Mucosa of gallbladder (tissue), 1 donor: ENCODE results near the gene DTWD2. TPM values are rescaled to one million over a fixed set of nuclear protein-coding genes. Genes with fewer than 3 reads are reported as not detected.
"Not testable (repeated sequence)": the region's sequence is repeated elsewhere in the genome, so short reads cannot be mapped to it uniquely, and the experiment has no call there.

Experiments
- DNase-seq: peaks from one replicate; pipeline ENCODE4 v3.0.0-alpha.2; 2020; ENCODE audit warnings: low spot score
- total RNA-seq: library from RNA; stranded (reverse); gene quantifications from one replicate; pipeline ENCODE4 v1.2.1, GENCODE V29; 2021
- donor health status: DM: no; HTN: no; CAD: no.

The DTWD2 gene
- total RNA-seq, result 9.5 TPM

GRCh38 chr5:118987988-118988865 lies at the start of gene DTWD2:
Gene DTWD2, minus strand, starts transcription at chr5:118988547. Its CDS starts 36 bp downstream, at chr5:118988511.
- peak; percentile 94 for DNase-seq

DNA sequence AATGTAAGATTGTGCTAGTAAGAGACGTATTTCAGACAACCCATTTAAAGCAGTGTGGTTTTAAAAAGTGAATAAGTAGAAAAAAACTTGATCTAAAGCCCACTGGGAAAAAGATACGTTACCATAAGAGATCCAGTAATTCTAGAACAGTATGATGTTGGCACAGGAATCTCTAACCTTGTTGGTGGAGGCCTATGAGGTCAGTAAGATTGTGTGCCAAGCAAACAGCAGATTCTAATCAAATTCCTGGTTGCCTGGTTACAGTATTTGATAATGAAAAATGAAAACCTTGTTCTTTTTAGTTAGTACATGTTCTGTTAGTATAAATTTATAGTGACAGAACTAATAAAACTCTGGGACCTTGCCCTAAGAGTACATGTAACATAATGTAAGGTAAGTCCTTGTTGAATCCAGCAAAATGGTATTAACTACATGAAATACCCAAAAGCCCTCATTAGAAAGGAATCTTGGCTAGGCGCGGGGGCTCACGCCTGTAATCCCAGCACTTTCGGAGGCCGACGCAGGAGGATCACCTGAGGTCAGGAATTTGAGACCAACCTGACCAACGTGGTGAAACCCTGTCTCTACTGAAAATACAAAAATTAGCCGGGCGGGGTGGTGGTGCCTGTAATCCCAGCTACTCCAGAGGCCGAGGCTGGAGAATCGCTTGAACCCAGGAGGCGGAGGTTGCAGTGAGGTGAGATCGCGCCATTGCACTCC lies 49.3 kb upstream of the DTWD2 start:
- DNase-seq, result no peak

GRCh38 chr5:119036101-119036762 lies 47.9 kb upstream of the DTWD2 start:
- DNase-seq, result no peak

DNA sequence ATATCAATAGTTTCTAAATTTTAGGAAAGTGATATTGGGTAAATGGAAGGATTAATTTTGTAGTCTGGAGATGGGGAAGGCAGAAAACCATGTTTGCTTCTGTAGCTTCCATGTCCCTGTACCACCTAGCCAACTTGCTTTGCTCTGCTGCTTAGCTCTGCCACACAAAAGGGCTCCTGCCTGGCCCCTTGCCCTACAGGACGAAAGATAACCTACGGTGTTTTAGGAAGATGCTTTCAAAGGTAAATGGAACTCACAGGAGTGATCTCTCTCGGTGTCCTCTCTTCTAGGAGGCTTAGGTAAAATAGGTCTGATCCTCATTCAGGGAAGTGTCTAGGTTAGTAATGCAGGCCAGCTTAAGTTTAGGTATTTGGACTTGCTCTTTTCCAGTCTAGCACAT lies 44.8 kb upstream of the DTWD2 start:
- DNase-seq, result no peak

DNA sequence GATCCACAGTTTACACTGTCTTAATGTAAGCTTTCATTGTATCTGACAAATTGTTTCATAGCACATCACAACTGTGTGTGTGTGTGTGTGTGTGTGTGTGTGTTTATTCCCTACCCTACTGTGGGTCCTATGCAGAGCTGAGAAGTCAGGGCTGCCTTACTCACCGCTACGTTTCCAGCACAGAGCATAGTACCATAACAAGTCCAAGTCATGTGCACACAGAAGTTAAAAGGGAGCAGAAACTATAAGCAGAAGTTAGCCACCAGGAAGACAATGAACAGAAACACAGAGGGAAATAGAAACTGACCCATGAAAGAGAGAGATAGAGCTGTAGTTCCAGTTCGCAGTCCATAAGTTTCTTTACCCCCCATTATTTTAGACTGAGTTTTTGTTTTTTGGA lies 44.3 kb upstream of the DTWD2 start:
- no peak for DNase-seq

- no peak for DNase-seq
These were observed 43.6 kb upstream of the DTWD2 start for GRCh38 chr5:119031905-119032304.

DNA sequence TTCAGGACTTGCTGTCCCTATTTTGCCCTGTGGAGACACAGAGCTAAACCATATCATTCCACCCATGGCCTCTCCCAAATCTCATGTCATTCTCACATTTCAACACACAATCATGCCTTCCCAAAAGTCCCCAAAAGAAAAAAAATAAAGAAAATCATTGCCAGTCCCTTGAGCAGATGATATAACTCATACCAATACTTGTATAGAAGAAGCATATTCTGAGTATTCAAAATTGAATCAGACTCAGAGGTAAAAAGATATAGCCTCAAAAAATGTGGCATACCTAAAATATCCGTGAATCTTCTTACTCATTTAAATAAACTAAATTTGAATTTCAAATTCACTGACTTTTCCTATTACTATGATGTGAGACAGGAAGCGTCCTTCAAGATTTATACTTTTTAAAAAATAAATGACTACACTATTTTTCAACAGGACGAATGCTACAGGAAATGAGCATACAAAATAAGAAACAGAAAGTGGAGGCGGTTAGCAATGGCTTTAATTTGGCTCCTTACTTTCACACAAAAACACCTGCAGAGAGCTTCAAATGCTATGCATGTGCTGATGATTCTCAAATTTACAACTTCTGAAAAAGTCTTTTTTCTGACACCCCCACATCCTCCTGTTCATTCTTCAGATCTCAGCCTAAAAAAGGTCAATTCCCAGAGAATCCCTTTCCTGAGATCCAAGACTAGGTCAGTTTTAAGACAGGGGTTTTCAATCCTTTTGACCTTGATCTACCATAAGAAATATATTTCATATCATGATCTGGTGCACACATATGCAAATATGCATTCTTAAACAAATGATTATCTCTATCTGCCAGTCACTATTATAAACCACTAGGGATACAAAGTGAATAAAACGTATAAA lies 42.9 kb upstream of the DTWD2 start:
- no peak for DNase-seq

- DNase-seq, result no peak
These were observed 40.2 kb upstream of the DTWD2 start for GRCh38 chr5:119028575-119028974.

GRCh38 chr5:119022773-119023172 lies 34.4 kb upstream of the DTWD2 start:
- DNase-seq, result no peak

GRCh38 chr5:119022017-119022745 lies 33.8 kb upstream of the DTWD2 start:
- no peak for DNase-seq

- no peak for DNase-seq
These were observed 32.9 kb upstream of the DTWD2 start for GRCh38 chr5:119021149-119021732.

GRCh38 chr5:119019949-119020348 lies 31.6 kb upstream of the DTWD2 start:
- no peak for DNase-seq

GRCh38 chr5:119019501-119019900 lies 31.2 kb upstream of the DTWD2 start:
- no peak for DNase-seq

GRCh38 chr5:119017994-119018393 lies 29.6 kb upstream of the DTWD2 start:
- no peak for DNase-seq

DNA sequence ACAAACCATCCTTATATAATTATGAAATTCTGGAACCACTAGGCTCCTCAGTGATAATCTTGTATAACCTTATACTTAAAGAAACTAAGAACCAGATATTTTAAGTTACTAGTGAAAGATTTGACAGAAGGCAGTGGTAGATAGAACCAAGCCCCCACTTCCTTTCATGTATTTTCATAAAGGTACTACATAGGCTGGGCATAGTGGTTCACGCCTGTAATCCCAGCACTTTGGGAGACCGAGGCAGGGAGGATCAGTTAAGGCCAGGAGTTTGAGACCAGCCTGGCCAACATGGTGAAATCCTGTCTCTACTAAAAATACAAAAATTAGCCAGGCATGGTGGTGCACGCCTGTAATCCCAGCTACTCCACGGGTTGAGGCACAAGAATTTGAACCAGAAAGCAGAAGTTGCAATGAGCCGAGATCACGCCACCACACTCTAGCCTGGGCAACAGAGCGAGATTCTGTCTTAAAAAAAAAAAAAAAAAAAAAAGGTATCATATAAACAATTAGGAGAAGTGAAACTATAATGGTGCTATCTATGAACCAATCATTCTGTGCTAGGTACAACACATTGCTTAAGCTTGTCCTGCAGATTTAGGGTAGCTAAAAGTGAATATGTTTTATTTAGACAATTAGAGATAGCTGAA lies 27.9 kb upstream of the DTWD2 start:
- DNase-seq, result no peak

DNA sequence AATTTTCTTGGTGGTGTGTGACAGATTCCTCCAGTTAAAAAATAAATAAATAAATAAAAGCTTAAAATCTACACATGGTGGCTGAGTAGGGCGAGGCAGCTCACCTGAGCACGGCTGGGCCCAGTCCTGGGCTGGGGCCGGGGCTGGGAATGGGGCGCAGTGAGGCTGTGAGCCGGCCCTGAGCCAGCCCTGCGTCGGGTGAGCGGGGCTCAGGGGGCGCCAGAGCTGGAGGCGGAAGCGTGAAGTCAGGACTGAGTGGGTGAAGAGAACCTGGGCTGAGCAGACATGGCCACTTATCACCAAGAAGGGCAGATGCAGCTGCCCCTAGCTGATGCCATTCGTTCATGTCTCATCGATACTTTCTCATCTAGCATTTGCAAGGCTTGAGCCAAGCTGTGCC lies 22.8 kb upstream of the DTWD2 start:
- DNase-seq, result no peak

GRCh38 chr5:119010206-119010605 lies 21.9 kb upstream of the DTWD2 start:
- no peak for DNase-seq

DNA sequence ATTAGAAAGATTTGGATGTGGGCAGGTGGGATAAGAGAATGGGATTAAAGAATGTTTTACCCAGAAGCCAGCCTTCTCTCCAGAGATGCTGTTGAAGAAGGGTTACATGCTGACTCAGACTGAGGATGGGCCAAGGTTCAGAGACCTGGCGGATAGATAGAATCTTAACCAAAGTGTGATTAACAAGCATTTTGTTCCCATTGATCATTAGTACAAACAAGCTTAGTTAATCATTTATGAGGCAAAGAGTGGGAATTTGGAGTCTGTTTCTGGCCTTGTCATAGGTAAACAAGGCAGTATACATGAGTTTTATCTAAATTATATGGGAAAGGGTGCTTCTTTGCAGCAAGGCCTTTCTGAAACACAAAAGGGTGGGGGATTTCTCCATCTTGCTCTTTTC lies 20.8 kb upstream of the DTWD2 start:
- peak; percentile 44 for DNase-seq

GRCh38 chr5:118999696-119000095 lies 11.3 kb upstream of the DTWD2 start:
- DNase-seq, result no peak

DNA sequence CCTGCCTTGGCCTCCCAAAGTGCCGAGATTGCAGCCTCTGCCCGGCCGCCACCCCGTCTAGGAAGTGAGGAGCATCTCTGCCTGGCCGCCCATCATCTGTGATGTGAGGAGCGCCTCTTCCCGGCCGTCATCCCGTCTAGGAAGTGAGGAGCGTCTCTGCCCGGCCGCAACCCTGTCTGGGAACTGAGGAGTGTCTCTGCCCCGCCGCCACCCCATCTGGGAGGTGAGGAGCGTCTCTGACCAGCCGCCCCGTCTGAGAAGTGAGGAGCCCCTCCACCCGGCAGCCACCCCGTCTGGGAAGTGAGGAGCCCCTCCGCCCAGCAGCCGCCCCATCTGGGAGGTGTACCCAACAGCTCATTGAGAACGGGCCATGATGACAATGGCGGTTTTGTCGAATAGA lies 10.5 kb upstream of the DTWD2 start:
- not testable (repeated sequence) for DNase-seq
